BJ (cell line): ENCODE data around the gene IWS1. TPM values are rescaled to one million over a fixed set of nuclear protein-coding genes. Genes with fewer than 3 reads are reported as not detected.

Source experiments
- CTCF ChIA-PET: fragments of 350-600 bp; formaldehyde crosslinking; extraction: SDS; loops from one replicate; lab custom pipeline; 2021; ENCODE audit warnings: antibody characterized with exemption, inconsistent platforms; lab: Yijun Ruan, JAX
- POLR2A ChIA-PET: fragments of 300-600 bp; sonication (Branson Sonifier 250); formaldehyde crosslinking; extraction: SDS; loops from one replicate; lab custom pipeline; 2021; ENCODE audit warnings: antibody characterized with exemption; lab: Charles Lee
- DNase-seq: peaks from one replicate; pipeline ENCODE4 v3.0.0-alpha.2; 2011; ENCODE audit warnings: low read depth
- H3K27me3 ChIP-seq: 2 replicates; pipeline ENCODE4 v1.6.0; 2011; ENCODE audit warnings: low read length; ENCODE audit not compliant: control insufficient read depth, insufficient read depth
- H3K36me3 ChIP-seq: 2 replicates; pipeline ENCODE4 v1.5.1; 2011; ENCODE audit warnings: low read length; ENCODE audit not compliant: control insufficient read depth, insufficient read depth
- H3K4me3 ChIP-seq: 2 replicates; pipeline ENCODE4 v1.5.1; 2011; ENCODE audit warnings: low read depth, mild to moderate bottlenecking, control low read depth, low read length
- polyA plus RNA-seq: library from polyadenylated mRNA; depleted of rRNA; stranded (reverse); fragments of >200 nt; gene quantifications from 2 replicates; pipeline ENCODE4 v1.2.3, GENCODE V29; 2011
- TF ChIP-seq, protein P1 (sequence below): IDR thresholded peaks from 2 replicates; pipeline ENCODE4 v1.5.1; 2011; ENCODE audit warnings: low read depth, mild to moderate bottlenecking, control low read depth, inconsistent platforms, low read length, moderate library complexity; ENCODE audit not compliant: insufficient read depth

IWS1 gene
- polyA plus RNA-seq, 1 experiment, result 23.9 TPM

GRCh38 chr2:127449898-127450297, 76.4 kb downstream of the IWS1 start:
- TF ChIP-seq, protein P1, sequence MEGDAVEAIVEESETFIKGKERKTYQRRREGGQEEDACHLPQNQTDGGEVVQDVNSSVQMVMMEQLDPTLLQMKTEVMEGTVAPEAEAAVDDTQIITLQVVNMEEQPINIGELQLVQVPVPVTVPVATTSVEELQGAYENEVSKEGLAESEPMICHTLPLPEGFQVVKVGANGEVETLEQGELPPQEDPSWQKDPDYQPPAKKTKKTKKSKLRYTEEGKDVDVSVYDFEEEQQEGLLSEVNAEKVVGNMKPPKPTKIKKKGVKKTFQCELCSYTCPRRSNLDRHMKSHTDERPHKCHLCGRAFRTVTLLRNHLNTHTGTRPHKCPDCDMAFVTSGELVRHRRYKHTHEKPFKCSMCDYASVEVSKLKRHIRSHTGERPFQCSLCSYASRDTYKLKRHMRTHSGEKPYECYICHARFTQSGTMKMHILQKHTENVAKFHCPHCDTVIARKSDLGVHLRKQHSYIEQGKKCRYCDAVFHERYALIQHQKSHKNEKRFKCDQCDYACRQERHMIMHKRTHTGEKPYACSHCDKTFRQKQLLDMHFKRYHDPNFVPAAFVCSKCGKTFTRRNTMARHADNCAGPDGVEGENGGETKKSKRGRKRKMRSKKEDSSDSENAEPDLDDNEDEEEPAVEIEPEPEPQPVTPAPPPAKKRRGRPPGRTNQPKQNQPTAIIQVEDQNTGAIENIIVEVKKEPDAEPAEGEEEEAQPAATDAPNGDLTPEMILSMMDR, result no peak
- ChIA-PET POLR2A (no interaction called here), CTCF (interaction anchor here (2.6 kb wide), 1 partner anchor 29 kb away, joined by 8 read pairs; no protein-coding TSS in a partner anchor)
- no peak overlapping the region for H3K4me3 ChIP-seq
- H3K36me3 ChIP-seq, result no peaks in the 10 kb centered on the region
- H3K27me3 ChIP-seq, result no peaks in the 10 kb centered on the region
- DNase-seq, result no peak

DNA sequence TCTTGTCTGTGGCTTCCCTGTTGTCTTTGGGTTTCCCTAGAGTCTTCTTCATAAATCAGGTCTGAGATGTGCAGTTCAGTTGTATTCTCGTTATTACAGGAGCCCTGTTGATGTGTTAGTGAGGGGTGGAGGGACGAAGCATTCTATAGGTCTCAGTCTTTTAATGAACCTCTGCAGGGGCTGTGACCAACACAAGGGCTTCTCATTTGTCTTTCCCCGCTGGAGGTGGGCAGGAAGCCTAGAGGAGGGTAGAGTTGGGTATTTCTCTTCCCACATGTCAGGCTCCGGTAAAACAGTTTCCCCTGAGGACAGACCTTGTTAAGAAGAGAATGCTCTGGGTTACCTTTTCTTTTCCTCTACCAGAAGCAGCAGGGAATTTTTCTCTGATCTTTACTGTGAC, 76.9 kb downstream of the IWS1 start:
- Histone ChIP-seq H3K36me3 (no peaks in the 10 kb centered on the region), H3K4me3 (no peak overlapping the region), H3K27me3 (no peaks in the 10 kb centered on the region)
- ChIA-PET CTCF (no interaction called here), POLR2A (no interaction called here)
- TF ChIP-seq, protein P1, result no peak
- no peak for DNase-seq

DNA sequence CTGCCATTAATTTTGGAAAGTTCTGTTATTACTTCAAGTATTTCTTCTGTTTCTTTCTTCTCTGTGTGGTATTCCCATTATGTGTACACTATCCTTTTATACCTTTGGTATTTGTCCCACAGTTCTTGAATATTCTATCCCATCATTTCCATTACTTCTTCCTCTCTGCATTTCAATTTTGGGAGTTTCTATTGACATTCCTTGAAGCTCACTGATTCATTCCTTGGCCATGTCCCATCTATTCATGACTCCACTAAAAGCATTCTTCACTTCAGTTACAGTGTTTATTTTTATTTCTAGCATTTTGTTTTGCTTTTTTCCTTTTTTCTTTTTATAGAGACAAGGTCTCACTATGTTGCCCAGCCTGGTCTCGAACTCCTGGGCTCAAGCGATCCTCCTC, 77.8 kb downstream of the IWS1 start:
- H3K36me3 ChIP-seq, result no peaks in the 10 kb centered on the region
- no peaks in the 10 kb centered on the region for H3K27me3 ChIP-seq
- CTCF ChIA-PET, result no interaction called here
- POLR2A ChIA-PET, result no interaction called here
- no peak overlapping the region for H3K4me3 ChIP-seq
- peak; percentile 25 for DNase-seq
- TF ChIP-seq, protein P1, result no peak

GRCh38 chr2:127439343-127439742, 86.9 kb downstream of the IWS1 start:
- no peak overlapping the region for H3K4me3 ChIP-seq
- H3K27me3 ChIP-seq, result no peaks in the 10 kb centered on the region; the same call in 1 of the 2 replicates
- CTCF ChIA-PET, result no interaction called here
- H3K36me3 ChIP-seq, result no peaks in the 10 kb centered on the region
- no peak for DNase-seq
- TF ChIP-seq, protein P1, result no peak
- POLR2A ChIA-PET, result no interaction called here

DNA sequence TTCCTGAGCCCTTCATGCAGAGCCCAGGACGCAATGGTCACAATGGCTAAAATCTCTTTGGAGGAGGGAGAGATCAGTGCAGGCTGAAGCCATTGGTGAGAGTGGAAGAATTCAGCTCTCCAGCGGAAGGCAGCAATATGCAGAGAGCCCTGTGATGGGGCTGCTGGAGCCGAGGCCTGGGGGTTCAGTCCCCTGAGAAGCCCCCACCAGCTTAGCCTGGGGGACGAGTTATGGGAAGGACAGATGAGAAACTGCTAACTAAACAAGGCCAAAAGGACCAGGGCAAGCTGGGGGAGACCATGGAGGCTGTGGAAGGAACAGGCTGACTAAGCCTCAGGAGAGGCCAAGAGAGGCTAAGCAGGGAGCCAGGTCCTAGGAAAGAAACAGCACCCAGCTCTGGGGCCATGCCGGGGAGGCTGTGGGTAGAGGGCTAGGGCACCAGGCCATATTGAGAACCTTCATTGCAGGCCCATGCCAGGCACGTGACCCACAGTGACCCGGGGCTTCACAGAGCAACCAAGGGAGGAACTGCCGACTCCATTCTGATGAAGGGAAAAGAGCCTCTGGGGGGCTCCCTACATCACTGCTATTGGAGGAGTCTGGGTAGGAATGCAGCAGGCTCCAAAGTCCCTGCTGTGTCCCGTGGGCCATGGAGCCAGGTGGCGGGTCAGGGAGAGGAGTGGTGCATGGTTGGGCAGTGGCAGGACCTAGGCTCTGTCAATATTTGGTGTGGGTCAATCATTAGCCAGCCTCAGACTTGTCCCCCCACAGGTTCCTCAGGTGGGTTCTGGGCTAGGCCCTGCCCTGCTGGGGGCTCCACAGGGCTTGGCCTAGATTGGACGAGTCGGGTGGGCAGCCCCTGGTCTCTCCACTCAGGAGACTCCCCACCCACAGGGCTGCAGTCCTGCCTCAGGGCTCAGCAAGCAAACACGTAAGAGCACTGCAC, 88.2 kb downstream of the IWS1 start:
- no peaks in the 10 kb centered on the region; the same call in 1 of the 2 replicates for H3K27me3 ChIP-seq
- no peak overlapping the region for H3K4me3 ChIP-seq
- DNase-seq, result no peak
- TF ChIP-seq, protein P1, result no peak
- no peaks in the 10 kb centered on the region for H3K36me3 ChIP-seq
- POLR2A ChIA-PET, result no interaction called here
- CTCF ChIA-PET, result no interaction called here
